Activated CD4-positive, alpha-beta T cell treated with anti-CD3 and anti-CD28 coated beads, Interleukin-2, amount 10 ng/mL, durations not matched to agents 7 days and 5 days (primary cell): Measurements from ENCODE around the gene ALDH18A1. TPM values are rescaled to one million over a fixed set of nuclear protein-coding genes. Genes with fewer than 3 reads are reported as not detected.
A peak's percentile ranks its signal among the peaks of the same experiment; 100 is the strongest.

Experiments used
- CTCF ChIA-PET: fragments of 350-600 bp; sonication (Branson Sonifier 250); formaldehyde crosslinking; loops from one replicate; lab custom pipeline; 2021; ENCODE audit warnings: antibody characterized with exemption; lab: Charles Lee
- POLR2A ChIA-PET: fragments of 350-600 bp; sonication (Branson Sonifier 250); formaldehyde crosslinking; loops from one replicate; lab custom pipeline; 2021; ENCODE audit warnings: antibody characterized with exemption; lab: Charles Lee
- DNase-seq: peaks from one replicate; pipeline ENCODE4 v3.0.0-alpha.2; 2020
- H3K27ac Mint-ChIP-seq: one replicate; pipeline ENCODE4 v1.8.0; 2021; ENCODE audit warnings: mild to moderate bottlenecking, moderate library complexity, mixed read lengths
- H3K27me3 Mint-ChIP-seq: one replicate; pipeline ENCODE4 v1.8.0; 2021; ENCODE audit warnings: mixed read lengths
- H3K36me3 Mint-ChIP-seq: one replicate; pipeline ENCODE4 v1.8.0; 2021; ENCODE audit warnings: low read depth, mixed read lengths
- H3K4me1 Mint-ChIP-seq: one replicate; pipeline ENCODE4 v1.8.0; 2021; ENCODE audit warnings: mixed read lengths
- H3K4me3 Mint-ChIP-seq: one replicate; pipeline ENCODE4 v1.8.0; 2021; ENCODE audit warnings: mild to moderate bottlenecking, moderate library complexity, mixed read lengths
- H3K9me3 Mint-ChIP-seq: one replicate; pipeline ENCODE4 v1.8.0; 2021; ENCODE audit warnings: mixed read lengths
- total RNA-seq, 2 experiments: library from RNA; stranded (reverse); gene quantifications; one replicate each; pipeline ENCODE4 v1.2.3, GENCODE V29; 2021

ALDH18A1 gene
- total RNA-seq, 2 experiments from 2014 or later, result 60.4 to 64.9 TPM

GRCh38 chr10:95559471-95559870 lies 97.0 kb downstream of the ALDH18A1 start:
- peak overlapping the region; percentile 54 for H3K4me3 Mint-ChIP-seq
- no peaks in the 10 kb centered on the region for H3K9me3 Mint-ChIP-seq
- H3K4me1 Mint-ChIP-seq, result peaks cover 16% of the 10 kb centered on the region
- no peak overlapping the region for H3K27ac Mint-ChIP-seq
- no peaks in the 10 kb centered on the region for H3K36me3 Mint-ChIP-seq
- ChIA-PET CTCF (no interaction called here), POLR2A (no interaction called here)
- peaks cover 31% of the 10 kb centered on the region for H3K27me3 Mint-ChIP-seq
- DNase-seq, result no peak

GRCh38 chr10:95558593-95559320 lies 97.8 kb downstream of the ALDH18A1 start:
- no peaks in the 10 kb centered on the region for H3K9me3 Mint-ChIP-seq
- peaks cover 16% of the 10 kb centered on the region for H3K4me1 Mint-ChIP-seq
- H3K27ac Mint-ChIP-seq, result no peak overlapping the region
- no peak for DNase-seq
- H3K4me3 Mint-ChIP-seq, result no peak overlapping the region
- H3K36me3 Mint-ChIP-seq, result no peaks in the 10 kb centered on the region
- POLR2A ChIA-PET, result no interaction called here
- CTCF ChIA-PET, result no interaction called here
- peaks cover 31% of the 10 kb centered on the region for H3K27me3 Mint-ChIP-seq

- CTCF ChIA-PET, result interaction anchor here (1.4 kb wide), 1 partner anchor 137 kb away, joined by 5 read pairs; the partner anchor contains the start of gene TCTN3
These were observed 99.3 kb downstream of the ALDH18A1 start for GRCh38 chr10:95556994-95557767.

More at GRCh38 chr10:95556994-95557767, 99.3 kb downstream of the ALDH18A1 start:
- Mint-ChIP-seq H3K4me1 (peaks cover 16% of the 10 kb centered on the region), H3K9me3 (peaks cover 2% of the 10 kb centered on the region), H3K27me3 (peaks cover 31% of the 10 kb centered on the region), H3K27ac (no peak overlapping the region), H3K36me3 (no peaks in the 10 kb centered on the region), H3K4me3 (no peak overlapping the region)
- POLR2A ChIA-PET, result no interaction called here
- DNase-seq, result no peak

Other genes starting within 250 kb of the ALDH18A1 start
- under 1 TPM; 0.56 to 0.74 TPM for gene SORBS1, start 95.3 kb downstream of the ALDH18A1 start, total RNA-seq
- 10 to 100 TPM; 14.3 to 15.6 TPM for gene TCTN3, start 37.2 kb upstream of the ALDH18A1 start, total RNA-seq
- under 1 TPM in 1 of 2 experiments, not detected in 1; 0.27 TPM for gene ENTPD1, start 99.5 kb upstream of the ALDH18A1 start, total RNA-seq